HG02642 (cell line): Measurements from ENCODE around the gene HES6.
"Not testable (repeated sequence)": the region's sequence is repeated elsewhere in the genome, so short reads cannot be mapped to it uniquely, and the experiment has no call there.

Experiments used
- ATAC-seq: cut with Tn5 transposase; IDR thresholded peaks from one replicate; pipeline ENCODE4 v1.9.1; 2021; ENCODE audit warnings: mild to moderate bottlenecking; ENCODE audit not compliant: unreplicated experiment, poor library complexity

Gene HES6

DNA sequence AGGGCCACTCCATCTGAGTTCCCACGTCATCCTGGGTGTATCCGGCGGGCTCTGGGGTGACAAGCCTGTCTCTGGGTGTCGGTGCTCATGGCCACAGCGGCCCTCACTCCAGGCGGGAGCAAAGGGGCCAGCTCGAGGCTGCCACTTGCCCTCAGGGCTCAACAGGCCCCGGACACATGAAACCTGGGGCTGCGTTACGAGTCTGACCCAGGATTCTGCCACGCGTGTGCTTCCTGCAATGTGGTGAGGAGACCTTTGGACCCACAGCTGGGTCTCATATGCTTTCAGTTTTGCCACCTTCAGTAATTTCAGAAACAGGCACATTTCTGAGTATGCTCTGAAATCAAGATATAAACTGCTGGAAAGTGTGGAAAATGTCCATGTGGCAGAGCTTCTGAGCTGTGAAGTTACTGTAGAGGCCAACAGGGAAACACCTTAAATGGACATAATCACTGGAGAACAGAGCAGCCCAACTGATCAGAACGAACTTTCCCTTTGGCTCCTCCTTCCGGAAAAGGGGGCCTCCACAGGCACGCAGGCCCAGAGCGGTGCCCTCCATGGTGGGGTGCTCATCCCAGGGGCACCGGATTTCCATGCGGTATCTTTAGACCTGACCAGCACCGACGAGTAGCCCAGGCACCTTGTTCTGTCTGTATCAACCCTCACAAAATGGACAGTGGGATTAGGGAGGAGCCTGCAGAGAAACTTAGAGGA lies 34.5 kb upstream of the HES6 start:
- ATAC-seq, result no peak

DNA sequence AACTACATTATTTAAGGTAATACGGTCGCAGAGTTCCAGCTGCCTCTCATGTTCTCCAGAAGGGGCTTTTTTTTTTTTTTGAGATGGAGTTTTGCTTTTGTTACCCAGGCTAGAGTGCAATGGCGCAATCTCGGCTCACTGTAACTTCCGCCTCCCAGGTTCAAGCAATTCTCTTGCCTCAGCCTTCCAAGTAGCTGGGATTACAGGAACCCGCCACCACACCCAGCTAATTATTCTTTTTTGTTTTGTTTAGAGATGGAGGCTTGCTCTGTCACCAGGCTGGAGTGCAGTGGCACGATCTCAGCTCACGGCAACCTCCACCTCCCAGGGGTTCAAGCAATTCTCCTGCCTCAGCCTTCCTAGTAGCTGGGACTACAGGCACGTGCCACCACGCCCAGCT lies 33.6 kb upstream of the HES6 start:
- ATAC-seq, result not testable (repeated sequence)

DNA sequence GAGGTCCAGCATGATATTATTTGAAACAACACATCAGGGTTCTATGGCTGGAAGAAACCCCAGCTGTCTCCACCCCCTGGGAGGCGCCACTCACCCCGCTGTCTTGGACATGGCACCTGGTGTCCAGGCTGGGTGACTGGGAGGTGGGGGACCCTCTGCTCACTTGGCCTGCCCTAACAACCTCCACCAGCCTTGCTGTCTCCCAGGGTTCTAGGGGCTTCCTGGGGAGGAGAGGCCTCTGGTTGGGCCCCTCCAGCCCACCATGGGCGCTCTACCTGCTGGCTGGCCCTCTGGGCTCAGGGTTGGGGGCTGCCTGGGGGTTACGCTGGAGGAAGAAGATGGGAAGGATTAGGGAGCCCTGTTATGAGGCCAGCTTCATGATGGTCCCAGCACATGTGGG lies 32.3 kb upstream of the HES6 start:
- ATAC-seq, result no peak

DNA sequence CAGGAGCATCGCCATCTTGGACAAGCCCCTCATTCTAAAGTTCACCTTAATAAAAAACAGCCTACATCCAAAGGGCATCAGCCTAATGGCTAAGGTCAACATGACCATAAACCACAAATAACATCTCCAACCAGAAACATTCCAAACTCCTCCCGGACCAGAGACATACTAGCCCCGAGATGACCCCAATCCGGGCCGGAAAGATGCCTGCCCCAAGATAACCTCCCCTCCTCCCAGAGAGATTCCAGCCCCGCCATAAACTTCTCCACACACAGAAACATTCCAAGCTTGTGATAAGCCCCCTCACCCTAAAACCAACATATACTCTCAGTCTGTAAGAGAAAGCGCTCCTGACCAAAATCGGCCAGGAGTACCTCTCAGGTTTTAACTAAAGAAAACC lies 31.8 kb upstream of the HES6 start:
- not testable (repeated sequence) for ATAC-seq

DNA sequence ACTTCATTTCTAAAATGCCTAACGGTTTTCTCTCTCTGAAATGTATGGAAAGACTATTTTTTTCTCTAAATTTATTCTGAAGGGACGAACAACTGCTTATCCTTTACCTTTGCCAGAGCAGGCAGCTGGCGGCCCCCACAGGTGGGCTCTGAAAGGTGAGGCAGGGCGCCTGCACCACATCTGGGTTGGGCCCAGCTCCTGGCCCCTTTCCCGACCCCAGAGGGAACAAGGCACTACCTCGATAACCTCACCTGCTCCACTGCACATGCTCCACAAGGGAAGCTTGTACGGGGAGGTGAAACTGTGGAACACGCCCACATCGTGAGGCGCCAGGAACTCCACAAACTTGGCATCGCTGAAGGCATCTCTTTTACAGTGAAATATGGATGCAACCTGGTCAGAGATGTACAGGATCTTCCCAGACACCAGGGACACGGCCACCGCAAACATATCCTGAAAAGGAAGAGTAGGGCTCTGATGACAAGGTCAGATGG lies 31.3 kb upstream of the HES6 start:
- no peak for ATAC-seq

DNA sequence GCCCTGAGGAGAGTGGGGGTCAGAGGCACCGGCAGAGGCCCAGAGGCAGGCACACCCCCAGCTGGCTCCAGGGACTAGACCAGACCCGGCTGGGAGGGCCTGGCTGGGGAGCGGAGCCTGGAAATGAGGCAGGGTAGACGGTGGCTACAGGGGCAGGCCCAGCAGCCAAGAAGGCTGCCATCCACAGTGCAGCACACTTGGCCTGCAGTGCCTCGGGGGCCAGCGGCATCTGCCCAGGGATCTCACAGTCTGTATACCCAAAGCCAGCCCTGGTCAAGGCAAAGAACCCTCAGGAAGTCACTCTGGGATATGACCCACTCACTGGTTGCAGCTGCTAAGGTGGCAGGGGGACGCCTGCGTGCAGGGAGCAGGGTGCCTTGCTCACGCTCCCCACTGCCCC lies 30.8 kb upstream of the HES6 start:
- ATAC-seq, result no peak

DNA sequence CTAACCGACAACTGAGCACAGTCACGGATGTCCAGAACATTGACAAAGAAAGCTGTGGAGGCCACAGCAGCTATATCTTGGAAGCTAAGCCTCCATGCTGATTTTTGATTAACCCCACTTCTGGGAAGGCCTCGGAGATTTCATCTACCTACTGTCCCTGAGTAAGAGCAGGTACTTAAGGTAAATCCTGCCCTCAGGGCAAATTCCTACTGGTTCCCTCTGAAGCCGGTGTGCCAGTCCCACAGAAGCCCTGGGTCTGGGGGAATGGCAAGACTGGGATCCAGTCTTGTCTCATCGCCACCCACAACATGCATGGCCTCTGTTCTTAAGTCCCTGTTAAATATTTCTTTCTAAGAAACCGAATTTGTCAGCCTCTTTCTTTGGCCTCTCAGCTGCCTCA lies 29.9 kb upstream of the HES6 start:
- no peak for ATAC-seq

DNA sequence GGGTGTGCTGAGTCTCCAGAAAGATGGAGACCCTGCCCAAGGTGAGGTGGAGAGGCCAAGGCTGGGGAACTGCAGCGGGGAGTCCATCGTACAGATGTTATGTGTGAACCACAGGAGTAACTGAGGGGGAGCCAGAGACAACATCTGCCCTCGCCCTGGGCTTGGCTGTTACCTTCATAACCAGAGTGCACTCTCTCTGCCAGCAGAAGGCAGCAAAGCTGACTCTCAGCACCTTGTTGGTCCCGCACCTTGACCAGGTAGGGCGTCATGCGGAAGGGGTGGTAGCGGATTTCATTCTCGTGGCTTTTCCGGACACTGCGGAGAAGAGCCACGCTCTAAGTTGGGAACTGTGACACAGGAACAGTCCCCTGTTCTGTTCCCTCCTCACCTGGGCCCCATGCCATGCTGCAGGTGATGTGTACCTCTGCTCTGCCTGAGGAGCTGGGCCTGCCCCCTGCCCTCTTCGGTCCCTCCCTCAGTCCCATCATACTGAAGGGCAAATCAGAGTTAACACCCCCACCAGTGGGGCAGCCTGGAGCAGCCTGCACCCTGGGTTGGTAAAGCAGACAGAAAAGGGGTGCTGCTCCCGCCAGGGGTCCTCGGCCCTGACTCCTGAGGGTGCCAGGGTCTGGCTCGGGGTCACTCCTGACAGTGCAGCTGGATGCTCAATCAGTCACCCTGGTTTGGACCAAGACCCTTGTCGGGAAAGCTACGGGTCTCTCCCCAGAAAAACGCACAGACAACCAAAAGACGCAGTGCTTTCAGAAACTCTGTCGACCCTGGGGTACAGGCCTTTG lies 28.2 kb upstream of the HES6 start:
- ATAC-seq, result no peak

DNA sequence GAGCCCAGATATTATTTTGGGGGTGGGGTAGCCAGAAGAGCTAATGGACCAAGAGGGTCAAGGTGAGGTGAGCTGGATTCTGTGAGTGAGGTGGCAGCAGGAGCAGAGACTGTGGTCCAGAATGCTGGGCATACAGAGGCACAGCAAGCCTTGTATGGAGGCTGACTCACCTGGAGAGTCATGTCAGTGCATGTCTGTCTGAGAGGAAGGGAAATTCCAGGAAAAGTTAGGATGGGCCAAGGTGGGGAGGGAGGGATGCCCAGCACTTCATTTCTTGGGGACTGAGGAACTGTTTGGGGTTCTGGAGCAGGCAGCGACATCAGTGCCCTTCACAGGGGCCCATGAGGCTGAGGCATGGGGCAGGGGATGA lies 27.5 kb upstream of the HES6 start:
- no peak for ATAC-seq

DNA sequence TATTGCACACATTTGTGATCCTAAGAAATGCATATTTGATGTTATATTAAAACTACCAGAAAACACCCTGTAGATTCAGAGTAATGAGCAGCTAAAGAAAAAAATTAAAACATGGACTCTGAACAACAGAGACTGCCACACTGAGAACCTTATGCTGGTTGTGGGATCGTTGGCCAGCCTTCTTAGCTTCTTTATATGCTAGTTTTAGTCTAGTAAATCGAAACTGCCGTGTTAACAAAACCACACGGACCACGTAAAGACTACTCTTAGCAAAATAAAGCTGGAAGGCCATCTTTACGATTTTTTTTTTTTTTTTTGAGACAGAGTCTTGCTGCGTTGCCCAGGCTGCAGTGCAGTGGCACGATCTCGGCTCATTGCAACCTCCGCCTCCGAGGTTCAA lies 25.8 kb upstream of the HES6 start:
- no peak for ATAC-seq

DNA sequence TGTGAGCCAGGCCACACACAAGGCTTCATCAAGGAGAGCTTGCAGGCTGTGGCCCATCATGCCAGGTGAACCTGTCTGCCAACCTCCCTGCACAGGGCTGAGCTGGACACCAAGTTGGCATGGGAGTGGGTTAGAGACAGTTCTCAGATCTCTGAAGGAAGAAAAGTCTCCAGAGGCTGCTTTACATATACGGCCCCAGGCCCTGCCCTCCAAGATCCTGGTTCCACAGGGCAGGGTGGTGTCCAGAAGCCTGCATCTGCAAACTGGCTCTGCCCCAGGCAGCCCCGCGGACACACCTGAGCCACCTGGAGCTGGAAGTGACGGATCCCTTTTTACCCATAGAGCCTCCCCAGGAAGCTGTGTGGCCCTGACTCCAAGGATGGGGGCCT lies 24.2 kb upstream of the HES6 start:
- ATAC-seq, result no peak

DNA sequence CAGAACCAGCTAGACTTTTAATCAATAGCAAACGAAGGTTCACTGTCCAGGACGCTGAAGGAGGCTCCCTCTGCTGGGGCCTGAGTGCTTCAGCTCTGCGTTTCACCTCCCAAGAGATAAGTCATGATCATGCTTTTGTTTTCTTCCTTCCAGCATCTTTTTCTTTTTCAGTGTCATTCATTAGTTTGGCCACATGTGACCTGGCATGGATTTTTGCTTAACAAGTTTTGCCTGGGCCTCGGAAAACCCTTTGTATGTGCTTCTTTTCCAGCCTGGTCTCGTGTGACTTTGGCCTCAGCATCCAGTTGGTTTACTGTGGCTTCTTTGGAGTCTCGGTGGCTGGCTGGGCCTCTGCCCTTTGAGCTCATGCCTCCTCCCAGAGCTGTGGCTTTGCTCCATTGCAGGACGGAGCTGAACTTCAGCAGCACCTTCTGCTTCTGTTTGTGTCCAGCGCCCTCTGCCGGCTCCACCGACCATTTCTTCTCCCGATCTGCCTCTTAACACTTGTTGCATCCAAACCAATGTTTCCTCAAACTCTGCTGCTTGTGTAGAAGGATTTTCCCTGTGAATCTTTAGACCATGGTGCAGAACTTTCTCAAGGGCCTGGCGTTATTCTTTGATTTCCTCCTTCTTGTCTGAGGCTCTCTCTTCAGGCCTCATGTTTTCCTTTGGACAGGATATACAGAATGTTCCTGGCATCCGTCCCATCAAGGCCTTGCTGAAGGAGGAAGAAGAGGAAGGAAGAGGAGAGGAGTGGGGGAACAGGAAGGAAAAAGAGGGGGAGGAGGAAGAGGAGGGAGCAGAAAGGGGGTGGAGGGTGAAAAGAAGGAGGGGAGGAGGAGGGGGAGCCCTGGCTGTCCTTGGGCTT lies 23.6 kb upstream of the HES6 start:
- ATAC-seq, result no peak

DNA sequence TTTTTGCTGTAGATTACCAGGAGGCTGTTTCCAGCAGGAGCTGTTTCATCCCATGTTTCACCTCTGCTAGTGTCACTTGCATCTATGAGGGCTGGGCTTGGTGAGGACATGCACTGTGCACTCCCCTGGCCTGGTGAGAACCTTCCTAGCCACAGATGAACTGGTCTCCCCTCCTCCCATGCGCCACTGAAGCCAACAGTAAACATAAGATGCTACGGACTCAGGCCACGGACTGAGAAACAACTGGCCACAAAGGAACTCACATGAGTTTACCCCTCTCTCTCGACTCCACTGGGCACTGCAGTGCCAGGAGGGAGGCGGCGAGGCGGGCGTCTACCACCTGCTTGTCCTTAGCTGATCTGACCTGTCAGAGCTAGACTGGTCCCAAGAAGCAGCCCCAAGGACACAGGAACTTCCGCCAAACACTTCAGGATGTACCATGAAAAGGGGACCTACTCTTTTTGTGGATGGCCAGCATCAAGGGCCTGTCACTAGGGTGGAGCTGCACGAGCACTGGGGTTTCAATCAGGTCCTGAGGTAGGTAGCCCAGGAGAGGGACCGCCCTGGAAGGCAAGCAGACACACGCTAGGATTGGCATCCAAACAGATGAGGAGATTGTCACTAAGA lies 22.8 kb upstream of the HES6 start:
- ATAC-seq, result no peak

DNA sequence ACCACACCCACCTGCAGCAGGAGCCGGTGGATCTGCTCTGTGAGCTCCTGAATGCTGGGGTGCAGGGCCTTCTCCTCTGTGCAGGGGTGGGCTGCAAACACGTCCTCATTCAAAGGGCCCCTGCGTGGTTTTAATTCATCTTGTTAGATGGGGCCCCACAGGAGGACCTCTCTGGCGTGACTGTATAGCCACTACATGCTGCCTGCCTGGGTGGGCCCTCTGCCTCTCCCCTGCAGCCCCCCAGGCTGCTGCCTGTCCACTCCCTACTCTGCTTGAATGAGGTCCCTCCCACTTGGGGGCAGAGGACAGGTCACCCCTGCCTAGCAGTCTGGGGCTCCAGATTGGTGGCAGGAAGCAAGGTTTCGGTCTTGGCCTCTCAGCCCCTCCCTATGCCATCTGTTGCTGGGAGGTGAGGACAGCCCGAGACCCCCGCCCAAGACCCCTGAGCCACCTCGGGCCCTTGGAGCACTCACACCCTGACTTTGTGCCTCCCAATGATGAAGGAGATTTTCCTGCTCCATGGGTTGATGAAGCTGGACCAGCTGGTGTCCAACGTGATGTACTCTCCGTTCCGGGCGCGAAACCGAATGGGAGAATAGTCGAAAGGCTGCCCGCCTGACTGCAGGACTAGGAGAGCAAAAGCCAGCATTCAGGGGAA lies 22.0 kb upstream of the HES6 start:
- ATAC-seq, result no peak

DNA sequence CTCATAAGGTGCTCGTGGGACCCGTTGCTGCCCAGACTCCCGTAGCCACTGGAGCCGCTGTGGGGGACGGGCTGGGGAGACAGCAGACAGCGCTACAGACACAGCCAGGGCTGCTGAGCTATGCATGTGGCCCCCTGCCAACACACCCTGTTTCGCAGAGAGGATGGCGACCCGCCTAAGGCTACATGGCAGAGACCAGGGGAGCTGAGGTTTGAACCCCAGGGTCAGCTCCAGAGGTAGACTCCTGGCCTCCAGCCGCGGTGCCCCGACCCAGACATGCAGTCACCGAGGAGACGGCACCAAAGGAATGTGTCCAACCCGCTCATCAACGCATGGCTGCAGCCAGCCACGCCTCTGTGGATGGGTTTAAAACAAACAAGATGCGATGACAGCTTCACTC lies 21.0 kb upstream of the HES6 start:
- no peak for ATAC-seq

DNA sequence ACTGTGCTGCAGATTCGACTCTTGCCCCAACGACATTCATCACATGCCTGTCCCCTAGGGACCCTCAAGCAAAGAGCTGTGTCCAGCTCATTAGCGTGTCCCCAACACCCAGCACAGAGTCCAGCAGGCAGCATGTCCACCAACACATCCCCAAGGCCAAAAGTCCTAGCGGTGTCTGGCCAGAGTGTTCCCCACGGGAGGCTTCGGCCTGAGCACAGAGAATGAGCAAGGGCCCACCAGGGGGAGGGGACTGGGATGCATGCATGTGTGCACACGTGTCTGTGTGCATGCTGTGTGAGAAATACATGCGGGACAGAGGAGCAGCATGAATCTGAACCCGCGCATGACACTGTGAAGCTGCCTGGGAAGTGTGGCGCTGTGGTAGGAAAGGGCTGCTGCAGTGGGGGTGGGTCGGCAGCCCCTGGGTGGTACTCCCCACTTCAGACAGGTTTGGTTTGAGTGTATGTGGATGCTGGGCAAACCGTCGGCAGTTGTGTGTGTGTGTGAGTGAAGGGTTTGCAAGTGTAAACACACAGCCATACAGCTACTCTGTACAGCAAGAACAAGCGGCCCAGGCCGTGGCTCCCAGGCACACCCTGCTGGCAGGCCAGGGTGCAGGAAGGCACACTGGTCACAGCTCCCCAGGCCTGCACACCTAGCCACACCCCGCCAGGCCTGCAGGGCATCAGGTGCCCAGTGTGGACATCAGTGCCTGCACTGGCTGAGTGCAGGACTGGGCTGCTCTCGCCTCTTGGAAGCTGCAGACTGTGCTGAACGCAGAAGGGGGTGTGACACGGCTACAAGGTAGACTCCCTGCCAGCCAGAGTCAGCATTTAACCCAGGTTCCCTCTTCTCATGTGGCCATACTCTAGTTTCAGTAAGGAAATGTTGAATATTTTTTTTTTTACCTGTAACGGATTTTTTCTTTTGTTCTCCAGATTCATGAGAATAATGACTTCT lies 19.5 kb upstream of the HES6 start:
- no peak for ATAC-seq

DNA sequence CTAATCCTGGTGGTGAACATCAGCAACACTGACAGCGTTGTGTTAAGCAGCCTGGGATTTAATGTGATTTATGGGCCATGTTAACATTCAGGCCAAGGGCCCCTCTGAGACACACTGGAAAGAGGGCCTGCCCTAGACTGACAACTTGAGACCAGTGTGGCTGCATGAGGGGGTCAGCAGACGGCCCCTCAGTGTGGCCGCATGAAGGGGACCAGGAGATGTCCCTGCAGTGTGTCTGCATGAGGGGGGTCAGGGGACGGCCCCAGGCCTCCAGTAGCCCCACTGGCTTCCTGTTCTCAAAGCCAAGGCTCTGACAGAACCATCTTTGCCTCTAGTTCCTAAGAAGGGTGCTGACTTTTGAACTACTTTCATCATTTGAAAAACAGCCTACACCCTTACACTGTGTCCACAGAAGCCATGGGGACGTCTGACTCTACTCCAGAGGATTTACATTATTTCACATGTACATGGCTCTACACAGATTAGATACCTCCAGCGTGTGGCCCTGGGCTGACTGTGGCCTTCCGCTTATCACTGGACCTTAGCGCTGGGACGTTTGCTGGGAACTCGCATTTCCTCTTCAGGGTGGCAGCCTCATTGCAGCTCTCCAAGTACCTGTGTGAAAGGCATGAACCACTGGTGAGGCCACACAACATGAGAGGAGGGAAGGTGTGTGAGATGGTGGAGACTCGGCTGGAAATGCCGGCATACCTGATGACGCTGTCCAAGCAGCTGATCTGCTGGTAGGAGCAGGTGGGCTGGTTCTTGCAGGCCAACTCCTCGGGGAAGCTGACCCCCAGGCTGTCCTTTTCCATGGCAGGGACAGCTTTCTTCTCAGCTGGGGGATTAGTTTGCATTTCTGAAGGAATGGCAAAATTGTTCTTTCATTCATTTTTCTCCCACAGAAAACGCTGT lies 18.2 kb upstream of the HES6 start:
- ATAC-seq, result no peak

DNA sequence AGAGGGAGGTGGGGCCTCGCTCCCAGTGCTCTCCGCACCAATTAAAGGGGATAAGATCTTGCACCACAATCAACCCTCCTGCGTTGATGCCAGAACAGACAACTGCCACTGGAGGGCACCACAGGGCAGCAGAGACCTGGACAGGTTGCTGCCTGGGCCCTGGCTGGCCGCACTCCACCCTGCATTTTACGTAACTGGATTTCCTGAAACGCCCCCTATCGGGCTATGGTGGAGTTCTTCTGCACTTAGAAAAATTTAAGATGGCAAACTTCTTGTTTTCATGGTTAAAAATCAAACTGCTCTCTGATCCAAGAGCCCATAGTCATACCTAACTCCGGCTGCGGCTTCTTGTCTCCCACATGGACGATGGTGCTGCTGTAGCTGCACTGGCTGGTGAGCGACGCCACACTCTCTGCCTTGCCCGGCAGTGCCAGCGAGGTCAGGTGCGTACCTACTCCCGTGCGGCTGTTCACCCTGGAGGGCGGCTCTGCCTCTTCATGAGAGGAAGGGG lies 16.8 kb upstream of the HES6 start:
- no peak for ATAC-seq
